ENCODE results near the gene LEFTY1.

LEFTY1 gene

GRCh38 chr1:225880636-225881035 is 8.3 kb downstream of the LEFTY1 start:
- no peaks in the 10 kb centered on the region for H3K9me3 ChIP-seq

GRCh38 chr1:225880222-225880588 is 8.7 kb downstream of the LEFTY1 start:
- Histone ChIP-seq H3K4me1 (ENCODE audit: control insufficient read depth in 1 of 2, insufficient read depth in 1 of 2, low read depth in 1 of 2, low read length in 1 of 2) (peaks cover 77 to 89% of the 10 kb centered on the region in 2 experiments), H3K4me3 (ENCODE audit: low read depth in 1 of 2, low read length in 1 of 2) (peak overlapping the region; percentile 90 to 98), H3K27me3 (no peaks in the 10 kb centered on the region), H3K36me3 (peaks cover 29% of the 10 kb centered on the region), H3K27ac (peak overlapping the region; percentile 89), H3K9me3 (no peaks in the 10 kb centered on the region)
- TF ChIP-seq, protein P1, sequence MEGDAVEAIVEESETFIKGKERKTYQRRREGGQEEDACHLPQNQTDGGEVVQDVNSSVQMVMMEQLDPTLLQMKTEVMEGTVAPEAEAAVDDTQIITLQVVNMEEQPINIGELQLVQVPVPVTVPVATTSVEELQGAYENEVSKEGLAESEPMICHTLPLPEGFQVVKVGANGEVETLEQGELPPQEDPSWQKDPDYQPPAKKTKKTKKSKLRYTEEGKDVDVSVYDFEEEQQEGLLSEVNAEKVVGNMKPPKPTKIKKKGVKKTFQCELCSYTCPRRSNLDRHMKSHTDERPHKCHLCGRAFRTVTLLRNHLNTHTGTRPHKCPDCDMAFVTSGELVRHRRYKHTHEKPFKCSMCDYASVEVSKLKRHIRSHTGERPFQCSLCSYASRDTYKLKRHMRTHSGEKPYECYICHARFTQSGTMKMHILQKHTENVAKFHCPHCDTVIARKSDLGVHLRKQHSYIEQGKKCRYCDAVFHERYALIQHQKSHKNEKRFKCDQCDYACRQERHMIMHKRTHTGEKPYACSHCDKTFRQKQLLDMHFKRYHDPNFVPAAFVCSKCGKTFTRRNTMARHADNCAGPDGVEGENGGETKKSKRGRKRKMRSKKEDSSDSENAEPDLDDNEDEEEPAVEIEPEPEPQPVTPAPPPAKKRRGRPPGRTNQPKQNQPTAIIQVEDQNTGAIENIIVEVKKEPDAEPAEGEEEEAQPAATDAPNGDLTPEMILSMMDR (IDR thresholded peaks at IDR 0.05), result no peak

More at GRCh38 chr1:225880636-225881035, 8.3 kb downstream of the LEFTY1 start:
- H3K27me3 ChIP-seq, result no peaks in the 10 kb centered on the region
- H3K27ac ChIP-seq, result peak overlapping the region; percentile 89
- peaks cover 25% of the 10 kb centered on the region for H3K36me3 ChIP-seq
- H3K4me3 ChIP-seq (ENCODE audit: low read depth in 1 of 2, low read length in 1 of 2), result peak overlapping the region; percentile 90 to 98
- H3K4me1 ChIP-seq (ENCODE audit: control insufficient read depth in 1 of 2, insufficient read depth in 1 of 2, low read depth in 1 of 2, low read length in 1 of 2), result peaks cover 78 to 89% of the 10 kb centered on the region in 2 experiments
- TF ChIP-seq, protein P1 (IDR thresholded peaks at IDR 0.05), result no peak

GRCh38 chr1:225879521-225880221 is 9.3 kb downstream of the LEFTY1 start:
- TF ChIP-seq, protein P1 (IDR thresholded peaks at IDR 0.05), result no peak
- H3K9me3 ChIP-seq, result no peaks in the 10 kb centered on the region
- peak overlapping the region; percentile 89 for H3K27ac ChIP-seq
- H3K36me3 ChIP-seq, result peaks cover 35% of the 10 kb centered on the region
- peak overlapping the region; percentile 90 to 98 for H3K4me3 ChIP-seq (ENCODE audit: low read depth in 1 of 2, low read length in 1 of 2)
- peaks cover 72 to 86% of the 10 kb centered on the region in 2 experiments for H3K4me1 ChIP-seq (ENCODE audit: control insufficient read depth in 1 of 2, insufficient read depth in 1 of 2, low read depth in 1 of 2, low read length in 1 of 2)
- H3K27me3 ChIP-seq, result no peaks in the 10 kb centered on the region

- H3K27me3 ChIP-seq, result no peaks in the 10 kb centered on the region
- H3K4me3 ChIP-seq (ENCODE audit: low read depth in 1 of 2, low read length in 1 of 2), result no peak overlapping the region
- peaks cover 49% of the 10 kb centered on the region for H3K36me3 ChIP-seq
- peaks cover 65 to 82% of the 10 kb centered on the region in 2 experiments for H3K4me1 ChIP-seq (ENCODE audit: control insufficient read depth in 1 of 2, insufficient read depth in 1 of 2, low read depth in 1 of 2, low read length in 1 of 2)
- H3K9me3 ChIP-seq, result no peaks in the 10 kb centered on the region
- H3K27ac ChIP-seq, result peak overlapping the region; percentile 89
- TF ChIP-seq, protein P1 (IDR thresholded peaks at IDR 0.05), result no peak
Observed at GRCh38 chr1:225878282-225878681, 10.7 kb downstream of the LEFTY1 start.

DNA sequence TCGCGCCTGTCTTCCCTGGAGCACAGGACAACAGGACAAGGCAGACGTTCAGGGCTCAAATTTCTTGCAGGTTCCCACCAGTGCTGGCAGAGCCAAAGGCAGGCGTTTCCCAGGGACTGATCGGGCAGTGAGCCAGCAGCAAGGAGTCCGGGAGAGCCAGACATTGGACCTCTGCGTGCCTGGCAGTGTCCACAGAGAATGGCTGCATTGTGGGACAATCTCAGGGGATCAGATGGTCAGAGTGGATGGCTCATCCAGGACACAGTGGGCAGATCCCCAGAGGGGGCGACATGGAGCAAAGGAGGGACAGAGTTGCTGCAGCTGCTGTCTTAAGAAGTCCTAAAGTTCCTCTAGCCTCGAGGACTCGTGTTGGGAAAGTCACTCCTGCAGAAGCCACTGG is 11.4 kb downstream of the LEFTY1 start:
- H3K4me3 ChIP-seq (ENCODE audit: low read depth in 1 of 2, low read length in 1 of 2), result no peak overlapping the region
- H3K9me3 ChIP-seq, result no peaks in the 10 kb centered on the region
- TF ChIP-seq, protein P1 (IDR thresholded peaks at IDR 0.05), result no peak
- peaks cover 56% of the 10 kb centered on the region for H3K36me3 ChIP-seq
- peak overlapping the region; percentile 89 for H3K27ac ChIP-seq
- no peaks in the 10 kb centered on the region for H3K27me3 ChIP-seq
- peaks cover 61 to 78% of the 10 kb centered on the region in 2 experiments for H3K4me1 ChIP-seq (ENCODE audit: control insufficient read depth in 1 of 2, insufficient read depth in 1 of 2, low read depth in 1 of 2, low read length in 1 of 2)

Measured in neutrophil (primary cell).